ENCODE results near the gene PNRC1. TPM values are rescaled to one million over a fixed set of nuclear protein-coding genes. Genes with fewer than 3 reads are reported as not detected.

The PNRC1 gene
- total and polyA plus RNA-seq, 2 donors (not counting 1 experiment from before 2014, with no cell fraction given): 158 to 486 TPM

DNA sequence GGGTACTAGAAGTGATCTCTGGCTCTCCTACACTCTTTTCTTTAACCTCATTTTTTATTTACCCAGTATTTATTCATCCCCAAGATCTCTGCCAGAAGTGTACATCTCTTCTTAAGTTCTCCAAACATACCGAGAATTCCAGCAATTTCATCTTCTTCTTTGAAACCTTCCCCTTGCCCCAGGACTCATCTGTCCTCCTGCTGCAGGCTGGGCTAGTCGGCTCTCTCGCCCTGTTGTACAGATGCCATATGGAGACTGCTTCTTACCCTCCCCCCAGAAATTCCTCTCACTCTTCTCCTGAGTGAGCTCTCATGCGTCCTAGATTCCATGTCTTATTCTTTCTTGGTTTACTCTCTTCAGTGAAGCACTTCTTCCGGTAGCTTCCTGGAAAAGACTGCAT, 21.9 kb upstream of the PNRC1 start:
- Histone ChIP-seq H3K36me3 (replicated peaks in 1 of 2; ENCODE audit: control extremely low read depth in 1 of 2, control insufficient read depth in 1 of 2, extremely low read depth in 1 of 2, insufficient read depth in 2 of 2, low read length in 1 of 2) (no peaks in the 10 kb centered on the region), H3K4me3 (ENCODE audit: control extremely low read depth in 1 of 5, extremely low read depth in 1 of 5, insufficient read depth in 1 of 5, low read depth in 2 of 5, low read length in 4 of 5) (no peak overlapping the region), H3K4me2 (replicated peaks; ENCODE audit: low read depth, low read length, poor library complexity, severe bottlenecking) (no peak overlapping the region), H3K9me3 (ENCODE audit: control extremely low read depth in 1 of 3, control insufficient read depth in 2 of 3, insufficient read depth in 1 of 3, low read length in 2 of 3) (no peaks in the 10 kb centered on the region), H3K27me3 (replicated peaks in 1 of 4; ENCODE audit: control extremely low read depth in 1 of 4, control insufficient read depth in 3 of 4, insufficient read depth in 4 of 4, low read length in 3 of 4) (no peaks in the 10 kb centered on the region), H3K79me2 (ENCODE audit: control insufficient read depth, insufficient read depth, low read length) (no peaks in the 10 kb centered on the region), H2AFZ (ENCODE audit: insufficient read depth, low read depth, low read length, poor library complexity, severe bottlenecking) (no peak overlapping the region), H3K4me1 (ENCODE audit: control insufficient read depth in 2 of 2, insufficient read depth in 2 of 2, low read length in 2 of 2) (no peaks in the 10 kb centered on the region), H3K9ac (ENCODE audit: low read length) (no peak overlapping the region), H3K27ac (ENCODE audit: low read length in 2 of 2) (no peak overlapping the region), H4K20me1 (ENCODE audit: control insufficient read depth, insufficient read depth, low read length, poor library complexity, severe bottlenecking) (no peaks in the 10 kb centered on the region)
- no peak for TF ChIP-seq EZH2 (IDR thresholded peaks at IDR 0.05; ENCODE audit: borderline replicate concordance, insufficient read depth, low read depth, low read length, poor library complexity, severe bottlenecking)
- TF ChIP-seq, protein P1, sequence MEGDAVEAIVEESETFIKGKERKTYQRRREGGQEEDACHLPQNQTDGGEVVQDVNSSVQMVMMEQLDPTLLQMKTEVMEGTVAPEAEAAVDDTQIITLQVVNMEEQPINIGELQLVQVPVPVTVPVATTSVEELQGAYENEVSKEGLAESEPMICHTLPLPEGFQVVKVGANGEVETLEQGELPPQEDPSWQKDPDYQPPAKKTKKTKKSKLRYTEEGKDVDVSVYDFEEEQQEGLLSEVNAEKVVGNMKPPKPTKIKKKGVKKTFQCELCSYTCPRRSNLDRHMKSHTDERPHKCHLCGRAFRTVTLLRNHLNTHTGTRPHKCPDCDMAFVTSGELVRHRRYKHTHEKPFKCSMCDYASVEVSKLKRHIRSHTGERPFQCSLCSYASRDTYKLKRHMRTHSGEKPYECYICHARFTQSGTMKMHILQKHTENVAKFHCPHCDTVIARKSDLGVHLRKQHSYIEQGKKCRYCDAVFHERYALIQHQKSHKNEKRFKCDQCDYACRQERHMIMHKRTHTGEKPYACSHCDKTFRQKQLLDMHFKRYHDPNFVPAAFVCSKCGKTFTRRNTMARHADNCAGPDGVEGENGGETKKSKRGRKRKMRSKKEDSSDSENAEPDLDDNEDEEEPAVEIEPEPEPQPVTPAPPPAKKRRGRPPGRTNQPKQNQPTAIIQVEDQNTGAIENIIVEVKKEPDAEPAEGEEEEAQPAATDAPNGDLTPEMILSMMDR (IDR thresholded peaks at IDR 0.05): no peak
- ChIA-PET POLR2A (no interaction called here), CTCF (interaction anchor here (0.6 kb wide), 1 partner anchor 446 kb away, joined by 5 read pairs; no protein-coding TSS in a partner anchor)
- ATAC-seq (ENCODE audit: low read depth): no peak
- H3K27ac Mint-ChIP-seq: no peak overlapping the region
- DNase-seq: no peak
- intact Hi-C loops (cut with micrococcal nuclease): no loop called here
- H3K4me3 Mint-ChIP-seq: no peak overlapping the region
- no peaks in the 10 kb centered on the region for H3K9me3 Mint-ChIP-seq (ENCODE audit: insufficient read depth)
- 86% methylated on average over 3 of the region's 5 CpGs for WGBS (ENCODE audit: insufficient coverage)
- peaks cover 12% of the 10 kb centered on the region for H3K27me3 Mint-ChIP-seq
- H3K4me1 Mint-ChIP-seq: no peaks in the 10 kb centered on the region

DNA sequence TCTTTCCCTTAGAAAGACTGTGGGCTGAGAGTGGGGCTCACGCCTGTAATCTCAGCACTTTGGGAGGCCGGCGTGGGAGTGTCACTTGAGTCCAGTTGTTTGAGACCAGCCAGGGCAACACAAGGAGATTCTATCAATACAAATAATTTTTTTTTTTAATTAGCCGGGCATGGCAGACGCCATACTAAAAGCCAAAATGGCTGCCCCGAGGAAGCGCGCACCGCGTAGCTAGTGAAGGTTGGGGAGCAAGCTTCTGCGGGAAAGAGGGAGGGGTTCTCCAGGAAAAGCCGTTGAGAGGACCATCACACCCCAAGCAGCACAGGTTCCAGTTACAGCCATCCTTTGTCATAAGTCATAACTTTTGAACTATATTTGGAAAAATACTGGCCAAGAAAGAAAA, 21.3 kb upstream of the PNRC1 start:
- peaks cover 12% of the 10 kb centered on the region for H3K27me3 Mint-ChIP-seq

More for the DNA sequence above, 21.3 kb upstream of the PNRC1 start:
- H3K27ac Mint-ChIP-seq: no peak overlapping the region
- CTCF ChIA-PET: no interaction called here
- TF ChIP-seq, protein P1 (IDR thresholded peaks at IDR 0.05): no peak
- TF ChIP-seq EZH2 (IDR thresholded peaks at IDR 0.05; ENCODE audit: borderline replicate concordance, insufficient read depth, low read depth, low read length, poor library complexity, severe bottlenecking): no peak
- intact Hi-C loops (cut with micrococcal nuclease): no loop called here
- no peaks in the 10 kb centered on the region for H3K4me1 Mint-ChIP-seq
- Histone ChIP-seq H3K4me2 (replicated peaks; ENCODE audit: low read depth, low read length, poor library complexity, severe bottlenecking) (no peak overlapping the region), H3K79me2 (ENCODE audit: control insufficient read depth, insufficient read depth, low read length) (no peaks in the 10 kb centered on the region), H3K27ac (ENCODE audit: low read length in 2 of 2) (no peak overlapping the region), H3K27me3 (replicated peaks in 1 of 4; ENCODE audit: control extremely low read depth in 1 of 4, control insufficient read depth in 3 of 4, insufficient read depth in 4 of 4, low read length in 3 of 4) (no peaks in the 10 kb centered on the region), H3K4me3 (ENCODE audit: control extremely low read depth in 1 of 5, extremely low read depth in 1 of 5, insufficient read depth in 1 of 5, low read depth in 2 of 5, low read length in 4 of 5) (no peak overlapping the region), H2AFZ (ENCODE audit: insufficient read depth, low read depth, low read length, poor library complexity, severe bottlenecking) (no peak overlapping the region), H3K36me3 (replicated peaks in 1 of 2; ENCODE audit: control extremely low read depth in 1 of 2, control insufficient read depth in 1 of 2, extremely low read depth in 1 of 2, insufficient read depth in 2 of 2, low read length in 1 of 2) (no peaks in the 10 kb centered on the region), H3K9ac (ENCODE audit: low read length) (no peak overlapping the region), H3K9me3 (ENCODE audit: control extremely low read depth in 1 of 3, control insufficient read depth in 2 of 3, insufficient read depth in 1 of 3, low read length in 2 of 3) (no peaks in the 10 kb centered on the region), H4K20me1 (ENCODE audit: control insufficient read depth, insufficient read depth, low read length, poor library complexity, severe bottlenecking) (no peaks in the 10 kb centered on the region), H3K4me1 (ENCODE audit: control insufficient read depth in 2 of 2, insufficient read depth in 2 of 2, low read length in 2 of 2) (no peaks in the 10 kb centered on the region)
- H3K4me3 Mint-ChIP-seq: no peak overlapping the region
- POLR2A ChIA-PET: no interaction called here
- DNase-seq: no peak
- 92% methylated on average over 6 of the region's 12 CpGs for WGBS (ENCODE audit: insufficient coverage)
- no peaks in the 10 kb centered on the region for H3K9me3 Mint-ChIP-seq (ENCODE audit: insufficient read depth)
- no peak for ATAC-seq (ENCODE audit: low read depth)
